ENCODE data around the gene SUPT4H1. TPM values are rescaled to one million over a fixed set of nuclear protein-coding genes. Genes with fewer than 3 reads are reported as not detected.

Gene SUPT4H1
- total and polyA plus RNA-seq, 9 of the 15 experiments (the other 6 are each of a cell fraction or from before 2014, with no cell fraction given), result 62.1 to 320 (median 117) TPM

GRCh38 chr17:58329035-58329809, 22.8 kb downstream of the SUPT4H1 start (continued):
- TF ChIP-seq ZNF134 (CRISPR knock-in tag; conservative IDR thresholded peaks at IDR 0.05), result no peak
- TF ChIP-seq, protein P1, sequence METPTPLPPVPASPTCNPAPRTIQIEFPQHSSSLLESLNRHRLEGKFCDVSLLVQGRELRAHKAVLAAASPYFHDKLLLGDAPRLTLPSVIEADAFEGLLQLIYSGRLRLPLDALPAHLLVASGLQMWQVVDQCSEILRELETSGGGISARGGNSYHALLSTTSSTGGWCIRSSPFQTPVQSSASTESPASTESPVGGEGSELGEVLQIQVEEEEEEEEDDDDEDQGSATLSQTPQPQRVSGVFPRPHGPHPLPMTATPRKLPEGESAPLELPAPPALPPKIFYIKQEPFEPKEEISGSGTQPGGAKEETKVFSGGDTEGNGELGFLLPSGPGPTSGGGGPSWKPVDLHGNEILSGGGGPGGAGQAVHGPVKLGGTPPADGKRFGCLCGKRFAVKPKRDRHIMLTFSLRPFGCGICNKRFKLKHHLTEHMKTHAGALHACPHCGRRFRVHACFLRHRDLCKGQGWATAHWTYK (CRISPR knock-in tag; IDR thresholded peaks at IDR 0.05), result peak; percentile 82
- peak; percentile 59; the same call in 1 of the 2 replicates for TF ChIP-seq POLR2G (IDR thresholded peaks at IDR 0.05; ENCODE audit: low read depth, low read length)
- TF ChIP-seq MYC (IDR thresholded peaks at IDR 0.05; ENCODE audit: low read depth, low read length), result 0 out of 2 replicates have a peak, but pooled peaks have one; percentile 40
- TF ChIP-seq MYC (CRISPR knock-in tag; IDR thresholded peaks at IDR 0.05; ENCODE audit: borderline replicate concordance, low read depth), result peak; percentile 86
- TF ChIP-seq BDP1 (IDR thresholded peaks at IDR 0.05; ENCODE audit: insufficient read depth, insufficient read length), result no peak
- TF ChIP-seq SLC30A9 (CRISPR knock-in tag; IDR thresholded peaks at IDR 0.05), result no peak
- TF ChIP-seq ZNF23 (CRISPR knock-in tag; IDR thresholded peaks at IDR 0.05), result no peak; the same call in 1 of the 2 replicates
- no peak for TF ChIP-seq ZC3H4 (CRISPR knock-in tag; IDR thresholded peaks at IDR 0.05; ENCODE audit: borderline replicate concordance)
- TF ChIP-seq KLF10 (CRISPR knock-in tag; IDR thresholded peaks at IDR 0.05), result peak; percentile 87
- TF ChIP-seq SREBF2 (CRISPR knock-in tag; IDR thresholded peaks at IDR 0.05), result no peak
- peak in 2 of 3 experiments; percentile 25 to 64 for TF ChIP-seq YY1 (IDR thresholded peaks at IDR 0.05; ENCODE audit: borderline replicate concordance in 1 of 3, control insufficient read depth in 1 of 3, extremely low read depth in 1 of 3, insufficient read depth in 3 of 3, insufficient read length in 1 of 3, insufficient replicate concordance in 2 of 3, low read depth in 1 of 3, low read length in 2 of 3)
- no peak for TF ChIP-seq MED1 (CRISPR knock-in tag; IDR thresholded peaks at IDR 0.05; ENCODE audit: borderline replicate concordance)
- TF ChIP-seq FOXA3 (CRISPR knock-in tag; conservative IDR thresholded peaks at IDR 0.05 in 1 of 2, IDR thresholded peaks at IDR 0.05 in 1 of 2), result peak; percentile 67 to 94
- no peak for TF ChIP-seq ZNF143 (CRISPR knock-in tag; IDR thresholded peaks at IDR 0.05)
- no peak for TF ChIP-seq HOXB6 (CRISPR knock-in tag; IDR thresholded peaks at IDR 0.05; ENCODE audit: borderline replicate concordance)
- TF ChIP-seq ZNF239 (CRISPR knock-in tag; IDR thresholded peaks at IDR 0.05), result no peak
- TF ChIP-seq TEAD4 (IDR thresholded peaks at IDR 0.05; ENCODE audit: low read length), result peak; percentile 61; the same call in 1 of the 2 replicates
- no peak for TF ChIP-seq TEAD4 (CRISPR knock-in tag; IDR thresholded peaks at IDR 0.05; ENCODE audit: borderline replicate concordance)
- no peak for TF ChIP-seq SAFB2 (IDR thresholded peaks at IDR 0.05; ENCODE audit: borderline replicate concordance, low read depth, low read length, severe bottlenecking)
- TF ChIP-seq, protein P2, sequence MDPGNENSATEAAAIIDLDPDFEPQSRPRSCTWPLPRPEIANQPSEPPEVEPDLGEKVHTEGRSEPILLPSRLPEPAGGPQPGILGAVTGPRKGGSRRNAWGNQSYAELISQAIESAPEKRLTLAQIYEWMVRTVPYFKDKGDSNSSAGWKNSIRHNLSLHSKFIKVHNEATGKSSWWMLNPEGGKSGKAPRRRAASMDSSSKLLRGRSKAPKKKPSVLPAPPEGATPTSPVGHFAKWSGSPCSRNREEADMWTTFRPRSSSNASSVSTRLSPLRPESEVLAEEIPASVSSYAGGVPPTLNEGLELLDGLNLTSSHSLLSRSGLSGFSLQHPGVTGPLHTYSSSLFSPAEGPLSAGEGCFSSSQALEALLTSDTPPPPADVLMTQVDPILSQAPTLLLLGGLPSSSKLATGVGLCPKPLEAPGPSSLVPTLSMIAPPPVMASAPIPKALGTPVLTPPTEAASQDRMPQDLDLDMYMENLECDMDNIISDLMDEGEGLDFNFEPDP (CRISPR knock-in tag; IDR thresholded peaks at IDR 0.05), result peak; percentile 86; the same call in 1 of the 2 replicates
- TF ChIP-seq POLR2A (conservative IDR thresholded peaks at IDR 0.05), result peak; percentile 76
- TF ChIP-seq ZKSCAN1 (IDR thresholded peaks at IDR 0.05; ENCODE audit: low read depth, low read length), result peak; percentile 40; the same call in 1 of the 2 replicates
- TF ChIP-seq MEIS2 (IDR thresholded peaks at IDR 0.05; ENCODE audit: partially characterized antibody), result peak; percentile 62
- TF ChIP-seq ZNF224 (CRISPR knock-in tag; IDR thresholded peaks at IDR 0.05), result no peak
